T-helper 22 cell (primary cell): ENCODE measurements around the gene PLK4.
"Not testable (repeated sequence)": the region's sequence is repeated elsewhere in the genome, so short reads cannot be mapped to it uniquely, and the experiment has no call there.

ENCODE experiments used
- DNase-seq: peaks from one replicate; pipeline ENCODE4 v3.0.0-alpha.2; 2020; ENCODE audit warnings: low read depth

Gene PLK4

DNA sequence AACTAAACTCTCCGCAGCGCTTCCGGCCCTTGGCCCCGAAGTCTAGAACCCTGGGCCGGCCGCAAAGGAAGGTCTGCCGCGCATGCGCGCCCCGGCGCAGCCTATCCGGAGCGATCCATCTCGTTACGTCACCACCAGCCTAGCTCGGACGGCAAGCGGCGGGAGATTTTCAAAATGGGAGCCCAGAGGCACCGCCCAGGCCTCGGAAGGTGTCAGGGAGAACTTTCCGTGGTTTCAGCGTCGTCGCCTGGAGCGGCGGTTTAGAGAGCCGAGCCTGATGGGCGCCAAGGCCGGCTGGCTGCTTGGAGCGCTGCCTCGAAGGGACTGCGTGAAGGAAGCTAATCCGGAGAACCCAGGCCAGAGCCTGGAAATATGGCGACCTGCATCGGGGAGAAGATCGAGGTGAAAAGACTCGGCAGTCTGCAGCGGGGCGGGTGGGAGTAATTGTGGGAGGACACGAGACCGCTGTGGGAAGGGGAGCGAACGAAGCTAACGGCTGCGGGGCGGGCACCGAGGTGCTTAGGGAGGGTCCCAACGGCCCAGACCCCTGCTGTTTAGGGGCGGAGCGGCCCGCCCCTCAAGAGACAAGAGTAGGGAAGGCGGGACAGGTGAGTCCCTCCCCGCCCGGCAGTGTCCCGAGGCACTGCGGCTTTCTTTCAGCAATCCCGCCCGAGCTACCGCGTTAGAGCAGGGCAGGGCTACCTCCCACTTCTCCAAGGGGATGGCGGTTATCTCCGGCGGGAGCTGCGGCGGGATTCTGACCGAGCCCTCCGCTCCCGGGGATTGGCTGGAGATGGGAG, at the start of gene PLK4:
Gene PLK4 (plus strand): TSS at position 131 of the 800 bp plus-strand sequence. CDS start 242 bp downstream, at position 373.
- peak; percentile 79 for DNase-seq

DNA sequence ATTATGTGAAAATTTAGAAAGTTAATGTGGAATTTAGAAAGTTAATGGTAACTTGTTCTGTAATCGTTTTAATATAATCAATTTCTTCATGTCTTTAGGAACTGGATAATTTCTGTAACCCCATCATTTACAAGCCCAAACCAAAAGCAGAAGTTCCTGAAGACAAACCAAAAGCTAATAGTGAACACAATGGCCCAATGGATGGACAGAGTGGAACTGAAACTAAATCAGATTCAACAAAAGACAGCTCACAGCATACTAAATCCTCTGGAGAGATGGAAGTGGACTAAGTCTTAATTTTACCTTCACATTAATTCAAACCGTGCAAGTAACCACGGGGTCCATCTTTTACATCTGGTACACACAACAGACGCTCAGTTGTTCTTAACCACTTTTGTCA, 48.1 kb upstream of the PLK4 start:
- DNase-seq, result no peak

- DNase-seq, result no peak
Measured at GRCh38 chr4:127843704-127844600, 36.7 kb upstream of the PLK4 start.

- DNase-seq, result no peak
Measured at GRCh38 chr4:127844601-127845116, 36.0 kb upstream of the PLK4 start.

DNA sequence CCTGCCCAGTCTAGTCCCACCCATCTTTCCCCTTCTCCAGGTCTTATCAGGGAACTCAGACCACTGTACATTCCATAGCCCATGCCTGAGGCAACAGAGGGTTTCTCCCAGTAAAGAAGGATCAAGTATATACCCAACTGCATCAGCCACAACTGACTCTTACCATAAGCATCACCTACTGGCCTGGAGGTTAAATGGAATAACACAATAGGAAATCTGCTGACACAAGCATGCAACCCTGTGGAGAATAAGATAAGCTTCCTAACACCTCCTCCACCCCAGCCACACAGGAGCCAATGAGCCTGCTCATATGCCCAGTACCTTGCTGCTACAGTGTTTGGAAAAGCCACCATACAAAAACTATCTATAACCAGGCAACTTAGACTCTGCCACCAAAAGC, 34.6 kb upstream of the PLK4 start:
- no peak for DNase-seq

GRCh38 chr4:127846765-127847164, 33.9 kb upstream of the PLK4 start:
- no peak for DNase-seq

DNA sequence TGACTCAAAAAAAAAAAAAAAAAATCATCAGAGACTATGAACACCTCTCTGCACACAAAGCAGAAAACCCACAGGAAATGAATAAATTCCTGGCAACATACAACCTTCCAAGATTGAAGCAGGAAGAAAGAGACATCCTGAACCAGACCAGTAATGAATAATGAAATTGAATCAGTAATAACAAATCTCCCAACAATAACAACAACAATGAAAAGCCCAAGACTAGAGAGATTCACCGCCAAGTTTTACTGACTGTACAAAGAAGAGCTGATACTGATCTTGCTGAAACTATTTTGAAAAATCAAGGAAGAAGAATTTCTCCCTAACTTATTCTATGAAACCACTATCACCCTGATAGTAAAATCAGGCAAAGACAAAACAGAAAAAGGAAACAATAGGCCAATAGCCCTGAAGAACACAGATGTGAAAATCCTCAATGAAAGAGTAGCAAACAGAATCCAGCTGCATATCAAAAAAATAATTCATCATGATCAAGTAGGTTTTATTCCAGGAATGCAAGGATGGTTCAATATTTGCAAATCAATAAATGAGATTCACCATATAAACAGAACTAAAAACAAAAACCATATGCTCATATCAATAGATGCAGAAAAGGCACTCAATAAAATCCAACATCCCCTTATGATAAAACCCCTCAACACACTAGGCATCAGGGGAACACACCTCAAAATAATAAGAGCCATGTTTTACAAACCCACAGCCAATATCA, 31.0 kb upstream of the PLK4 start:
- DNase-seq, result no peak

- DNase-seq, result no peak
Measured at GRCh38 chr4:127852661-127853060, 28.0 kb upstream of the PLK4 start.

DNA sequence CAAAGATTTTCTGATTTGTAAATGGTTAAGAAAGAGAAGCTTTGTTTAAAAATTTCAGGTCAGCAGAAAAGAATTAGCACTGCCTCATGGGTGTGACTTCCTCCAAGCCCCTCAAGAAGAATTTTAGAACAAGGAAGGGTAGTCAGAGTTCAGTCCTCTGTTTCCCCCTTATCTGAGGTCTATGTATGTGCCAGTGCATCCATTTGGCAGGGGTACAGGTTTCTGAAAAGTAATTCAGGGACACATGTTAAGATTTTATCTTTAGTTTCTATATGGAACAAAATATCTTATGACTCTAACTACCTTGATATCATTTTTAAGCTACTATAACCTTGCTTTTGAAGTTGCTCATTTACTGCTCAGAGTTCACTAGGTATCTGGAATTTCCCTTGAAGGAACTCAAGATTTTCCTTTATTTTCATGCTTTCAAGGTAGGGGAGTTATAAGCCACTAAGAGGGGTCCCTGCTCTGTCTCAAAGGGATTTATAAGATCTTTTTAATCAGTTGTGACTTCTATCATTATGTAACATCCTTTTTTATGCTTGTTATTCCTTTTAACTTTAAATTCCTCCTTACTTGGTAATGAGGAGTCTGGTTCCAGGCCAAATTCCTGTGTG, 24.4 kb upstream of the PLK4 start:
- no peak for DNase-seq

- no peak for DNase-seq
Measured at GRCh38 chr4:127856813-127857447, 23.8 kb upstream of the PLK4 start.

DNA sequence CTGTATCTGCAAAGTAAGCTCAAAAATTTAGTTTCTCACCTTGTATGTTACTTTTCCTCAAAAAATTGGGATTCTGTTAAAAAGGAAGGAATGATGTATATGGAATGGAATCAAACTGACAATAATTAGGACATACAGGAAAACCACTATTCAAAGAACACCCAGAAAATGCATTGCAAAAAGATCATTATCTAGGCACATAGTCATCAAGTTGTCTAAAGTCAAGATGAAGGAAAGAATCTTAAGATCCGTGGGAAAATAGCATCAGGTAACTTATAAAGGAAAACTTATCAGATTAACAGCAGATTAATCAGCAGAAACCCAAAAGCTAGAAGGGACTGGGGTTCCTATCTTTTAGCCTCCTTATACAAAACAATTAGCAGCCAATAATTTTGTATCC, 23.1 kb upstream of the PLK4 start:
- no peak for DNase-seq

DNA sequence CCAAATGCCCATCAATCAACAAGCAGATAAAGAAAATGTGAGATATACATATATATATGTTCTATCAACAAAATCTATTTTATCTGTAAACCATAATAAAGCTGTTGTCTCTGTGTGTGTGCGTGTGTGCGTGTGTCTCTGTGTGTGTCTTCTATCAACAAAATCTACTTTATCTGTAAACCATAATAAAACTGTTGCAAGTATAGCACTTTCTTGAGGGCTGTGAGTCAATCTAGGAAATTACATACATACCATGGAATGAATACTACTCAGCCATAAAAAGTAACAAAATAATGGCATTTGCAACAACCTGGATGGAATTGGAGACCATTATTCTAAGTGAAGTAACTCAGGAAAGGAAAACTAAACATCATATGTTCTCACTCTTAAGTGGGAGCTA, 12.5 kb upstream of the PLK4 start:
- no peak for DNase-seq

DNA sequence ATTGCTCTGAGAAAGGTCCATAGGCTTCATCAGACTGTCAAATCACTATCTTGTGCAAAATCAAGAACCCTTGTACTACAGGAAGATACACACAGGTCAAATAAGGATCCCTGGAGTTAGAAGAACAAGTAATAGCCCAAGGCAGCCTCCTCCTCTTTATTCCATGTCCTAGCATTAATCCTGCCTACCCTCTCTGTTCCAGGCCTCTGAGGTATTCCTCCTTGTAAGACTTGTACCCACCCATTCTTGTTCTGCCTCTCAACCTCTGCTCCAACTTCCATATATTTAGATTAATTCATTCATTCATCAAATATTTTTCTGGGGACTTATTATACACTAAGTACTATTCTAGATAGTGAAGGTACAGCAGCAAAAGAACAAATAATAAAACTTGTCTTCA, 10.4 kb upstream of the PLK4 start:
- no peak for DNase-seq

DNA sequence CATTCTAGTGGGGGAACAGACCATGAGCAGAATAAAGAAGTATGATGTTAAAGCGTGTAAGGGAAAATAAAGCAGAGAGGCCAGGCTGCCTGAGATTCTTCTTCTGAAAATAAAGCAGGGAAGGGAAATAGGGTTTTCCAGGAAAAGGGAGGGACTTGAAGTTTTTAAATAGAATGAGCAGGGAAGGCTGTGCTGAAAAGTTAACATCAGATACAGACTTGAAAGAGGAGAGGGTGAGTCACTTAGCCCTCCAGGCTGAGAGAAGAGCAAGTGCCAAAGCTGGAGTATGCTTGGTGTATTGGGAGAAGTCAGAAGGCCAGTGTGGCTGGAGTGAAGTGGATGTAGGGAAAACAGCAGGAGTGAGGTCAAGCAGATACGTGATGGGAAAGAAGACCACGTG, 10.0 kb upstream of the PLK4 start:
- no peak for DNase-seq

DNA sequence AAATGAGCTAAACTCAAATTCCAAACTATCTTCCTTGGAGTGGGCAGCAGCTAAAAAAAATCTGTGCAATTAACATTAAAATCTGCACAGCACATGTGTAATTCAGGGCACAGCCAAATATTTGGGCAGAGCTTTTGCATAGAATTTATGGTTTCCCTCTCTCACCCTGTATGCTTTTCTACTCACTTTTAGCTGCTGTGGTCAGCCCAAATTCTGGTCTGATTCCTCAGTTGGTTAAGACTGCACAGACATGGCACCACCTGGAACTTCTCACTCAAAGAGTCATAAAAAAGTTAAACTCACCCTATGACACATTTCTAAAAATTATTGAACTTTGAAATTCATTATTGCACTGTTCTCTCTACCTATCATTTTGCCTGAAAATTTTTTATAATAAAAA, 4.9 kb upstream of the PLK4 start:
- no peak for DNase-seq

DNA sequence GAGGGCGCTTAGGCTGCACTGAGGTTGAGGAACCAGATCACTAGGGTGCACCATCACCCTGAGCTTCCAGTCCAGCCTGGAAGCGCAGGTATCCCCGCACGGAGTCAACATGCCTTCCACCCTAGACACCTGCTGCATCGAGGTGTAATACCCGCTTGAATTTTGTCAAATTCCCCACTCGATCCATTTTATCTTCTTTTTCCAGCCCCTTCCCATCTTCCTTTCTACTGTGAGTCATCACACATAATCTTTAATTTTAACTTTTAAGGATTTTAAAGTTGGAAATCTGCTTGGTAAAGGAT, 821 bp downstream of the PLK4 start:
- no peak for DNase-seq

- no peak for DNase-seq
Measured at GRCh38 chr4:127888559-127888958, 7.9 kb downstream of the PLK4 start.

GRCh38 chr4:127889903-127890302, 9.2 kb downstream of the PLK4 start:
- no peak for DNase-seq

GRCh38 chr4:127896069-127896468, 15.4 kb downstream of the PLK4 start:
- no peak for DNase-seq

DNA sequence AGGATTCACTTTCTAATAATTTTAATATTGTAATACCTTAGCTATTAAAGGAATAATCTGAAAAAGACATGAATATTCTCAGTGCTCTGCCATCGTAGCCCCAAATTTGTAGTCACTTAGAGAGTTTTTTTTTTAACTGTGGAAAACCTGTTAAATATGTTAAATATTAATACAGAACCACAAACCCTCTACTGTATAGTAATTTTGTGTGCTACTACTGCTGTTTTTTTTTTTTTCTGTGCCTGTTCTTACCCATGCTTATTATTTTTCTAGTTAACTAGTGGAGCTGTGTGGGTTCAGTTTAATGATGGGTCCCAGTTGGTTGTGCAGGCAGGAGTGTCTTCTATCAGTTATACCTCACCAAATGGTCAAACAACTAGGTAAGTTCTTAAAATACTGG, 15.8 kb downstream of the PLK4 start:
- no peak for DNase-seq

DNA sequence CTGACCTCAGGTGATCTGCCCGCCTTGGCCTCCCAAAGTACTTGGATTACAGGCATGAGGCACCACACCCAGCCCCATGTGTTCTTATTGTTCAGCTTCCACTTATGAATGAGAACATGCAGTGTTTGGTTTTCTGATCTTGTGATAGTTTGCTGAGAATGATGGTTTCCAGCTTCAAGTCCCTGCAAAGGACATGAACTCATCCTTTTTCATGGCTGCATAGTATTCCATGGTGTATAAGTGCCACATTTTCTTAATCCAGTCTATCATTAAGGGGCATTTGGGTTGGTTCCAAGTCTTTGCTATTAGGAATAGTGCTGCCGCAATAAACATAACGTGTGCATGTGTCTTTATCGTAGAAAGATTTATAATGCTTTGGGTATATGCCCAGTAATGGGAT, 19.0 kb downstream of the PLK4 start:
- DNase-seq, result not testable (repeated sequence)

- no peak for DNase-seq
Measured at GRCh38 chr4:127905029-127905428, 24.3 kb downstream of the PLK4 start.
